Erythroblast (primary cell): ENCODE data around the gene SETMAR.

Source experiments
- GATA1 ChIP-seq: IDR thresholded peaks from 2 replicates; pipeline ENCODE4 v1.6.1; 2011; ENCODE audit warnings: low read depth, mild to moderate bottlenecking, control low read depth, low read length, moderate library complexity
- POLR2A ChIP-seq: IDR thresholded peaks from 2 replicates; pipeline ENCODE4 v1.6.1; 2011; ENCODE audit warnings: mild to moderate bottlenecking, low read length

GRCh38 chr3:4311496-4311895 is 8.3 kb downstream of the SETMAR start:
- TF ChIP-seq POLR2A (no peak), GATA1 (no peak)
